Renal cortical epithelial cell (primary cell): ENCODE measurements around the gene MICB. TPM values are rescaled to one million over a fixed set of nuclear protein-coding genes. Genes with fewer than 3 reads are reported as not detected.
A peak's percentile ranks its signal among the peaks of the same experiment; 100 is the strongest.
"Not testable (repeated sequence)": the region's sequence is repeated elsewhere in the genome, so short reads cannot be mapped to it uniquely, and the experiment has no call there.

Experiments used
- DNase-seq: peaks from one replicate; pipeline ENCODE4 v3.0.0-alpha.2; 2011; ENCODE audit warnings: low read depth
- total RNA-seq: library from RNA; depleted of rRNA; stranded (reverse); fragments of >200 nt; gene quantifications from 2 replicates; pipeline ENCODE4 v1.2.3, GENCODE V29; 2014

Gene MICB
- total RNA-seq, 1 donor from 2014 or later, result 5.3 TPM

DNA sequence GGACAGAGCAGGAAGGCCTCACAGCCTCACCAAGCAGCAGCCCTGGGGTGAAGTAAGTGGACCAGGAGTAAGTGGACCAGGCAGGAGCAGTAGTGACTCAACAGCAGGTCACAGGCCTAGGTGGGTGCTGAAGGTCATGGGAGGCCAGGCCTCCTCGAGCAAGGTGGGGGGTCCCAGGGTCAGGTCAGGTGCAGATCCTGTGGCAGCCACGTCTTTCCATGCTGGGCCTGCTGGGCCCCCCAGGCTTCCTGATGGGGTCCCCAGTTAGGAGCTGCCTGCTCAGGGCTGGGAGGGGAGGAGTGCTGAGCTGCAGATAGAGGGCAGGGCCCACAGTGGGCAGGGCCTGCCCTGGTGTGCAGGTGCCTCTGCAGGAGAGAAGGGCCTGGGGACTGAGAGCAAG lies 11.1 kb downstream of the MICB start:
- not testable (repeated sequence) for DNase-seq

DNA sequence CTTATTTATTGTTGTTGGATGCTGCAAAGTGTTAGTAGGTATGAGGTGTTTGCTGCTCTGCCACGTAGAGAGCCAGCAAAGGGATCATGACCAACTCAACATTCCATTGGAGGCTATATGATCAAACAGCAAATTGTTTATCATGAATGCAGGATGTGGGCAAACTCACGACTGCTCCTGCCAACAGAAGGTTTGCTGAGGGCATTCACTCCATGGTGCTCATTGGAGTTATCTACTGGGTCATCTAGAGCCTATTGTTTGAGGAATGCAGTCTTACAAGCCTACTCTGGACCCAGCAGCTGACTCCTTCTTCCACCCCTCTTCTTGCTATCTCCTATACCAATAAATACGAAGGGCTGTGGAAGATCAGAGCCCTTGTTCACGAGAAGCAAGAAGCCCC lies 12.1 kb downstream of the MICB start:
- DNase-seq, result no peak

DNA sequence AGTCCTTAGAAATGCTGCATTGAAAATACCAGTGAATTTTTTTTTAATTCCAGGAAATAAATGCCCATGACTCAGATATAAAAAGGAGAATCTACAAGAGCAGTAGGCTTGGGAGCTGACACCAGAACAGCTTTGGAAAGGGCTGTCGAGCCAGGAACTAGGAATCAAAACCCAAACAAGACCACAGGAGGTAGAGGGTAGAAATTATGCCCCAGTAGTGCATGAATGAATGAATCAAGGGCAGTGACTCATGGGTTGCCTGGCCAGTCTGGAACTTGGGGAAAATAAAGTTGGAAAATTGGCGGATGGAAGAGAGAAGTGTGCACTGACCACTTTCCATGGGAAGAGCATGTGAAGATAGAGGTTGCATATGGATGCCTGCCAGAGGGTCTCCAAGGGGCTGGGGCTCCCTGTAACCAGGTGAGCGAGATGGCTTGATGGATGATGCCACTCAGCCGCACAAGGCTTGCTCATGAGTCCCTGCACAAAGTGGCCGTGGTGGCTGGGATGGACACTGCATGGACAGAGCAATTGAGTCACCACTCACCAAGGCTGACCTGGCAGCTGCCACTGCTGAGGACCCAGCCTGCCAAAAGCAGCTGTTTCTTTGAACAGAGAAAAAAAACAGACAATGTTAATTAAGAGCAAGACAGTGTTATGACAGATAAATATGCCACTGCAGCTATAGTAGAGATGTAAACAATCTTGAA lies 15.7 kb downstream of the MICB start:
- DNase-seq, result no peak

DNA sequence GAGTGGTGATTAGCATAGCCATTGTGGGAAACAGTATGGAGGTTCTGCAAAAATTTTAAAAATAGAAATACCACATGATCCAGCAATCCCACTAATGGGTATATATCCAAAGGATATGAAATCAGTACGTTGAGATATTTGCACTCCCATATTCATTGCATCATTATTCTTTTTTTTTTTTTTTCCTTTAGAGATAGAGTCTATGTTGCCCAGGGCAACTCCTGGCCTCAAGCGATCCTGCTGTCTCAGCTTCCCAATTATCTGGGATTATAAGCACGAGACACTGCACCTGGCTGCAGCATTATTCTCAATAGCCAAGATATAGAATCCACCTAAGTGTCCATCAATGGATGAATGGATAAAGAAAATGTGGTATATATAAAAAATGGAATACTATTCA lies 23.9 kb downstream of the MICB start:
- no peak for DNase-seq

DNA sequence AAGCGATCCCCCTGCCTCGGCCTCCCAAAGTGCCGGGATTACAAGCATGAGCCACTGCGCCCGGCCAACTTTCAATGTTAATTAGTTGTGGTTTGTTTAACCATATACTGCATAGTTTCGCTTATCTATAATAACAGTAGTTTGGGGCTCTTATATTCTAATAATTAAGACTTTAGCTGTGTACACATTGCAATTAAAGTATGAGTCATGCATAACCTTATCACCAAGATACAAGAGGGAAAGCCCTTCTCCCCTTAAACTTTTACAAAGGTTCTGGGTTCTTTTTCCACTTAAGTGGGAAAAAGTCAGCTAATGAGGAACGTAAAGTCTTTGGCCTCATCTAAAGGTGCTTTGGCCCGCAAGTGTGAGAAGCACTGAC lies 27.6 kb downstream of the MICB start:
- DNase-seq, result no peak

DNA sequence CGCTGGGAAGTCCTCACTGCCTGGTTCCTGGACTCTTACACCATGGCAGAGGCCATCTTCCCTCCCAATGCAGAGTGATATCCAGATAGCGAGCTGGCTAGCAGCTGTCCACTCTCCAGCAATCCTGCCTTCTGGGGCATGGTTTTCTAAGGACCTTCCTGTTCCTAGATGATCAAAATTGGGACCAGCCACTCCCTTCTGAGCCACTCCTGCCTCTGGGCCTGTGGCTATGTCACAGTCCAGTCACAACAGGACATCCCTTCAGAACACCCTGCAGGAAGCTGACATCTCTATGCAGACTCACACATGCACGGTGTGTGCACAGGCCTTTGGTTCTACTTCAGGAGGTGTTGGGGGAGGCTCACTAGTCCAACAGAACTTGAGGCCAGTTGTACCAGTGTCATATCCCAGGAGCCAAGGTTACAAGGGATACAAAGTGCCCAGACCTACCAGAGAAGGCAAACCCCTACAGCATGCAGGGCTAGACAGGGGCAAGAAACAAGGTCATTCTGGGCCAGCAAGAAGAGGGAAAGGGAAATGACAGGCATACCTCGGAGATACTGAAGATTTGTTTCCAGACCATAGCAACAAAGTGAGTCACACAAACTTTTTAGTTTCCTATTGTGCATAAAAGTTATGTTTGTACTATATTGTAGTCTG lies 28.1 kb downstream of the MICB start:
- peak; percentile 33 for DNase-seq

DNA sequence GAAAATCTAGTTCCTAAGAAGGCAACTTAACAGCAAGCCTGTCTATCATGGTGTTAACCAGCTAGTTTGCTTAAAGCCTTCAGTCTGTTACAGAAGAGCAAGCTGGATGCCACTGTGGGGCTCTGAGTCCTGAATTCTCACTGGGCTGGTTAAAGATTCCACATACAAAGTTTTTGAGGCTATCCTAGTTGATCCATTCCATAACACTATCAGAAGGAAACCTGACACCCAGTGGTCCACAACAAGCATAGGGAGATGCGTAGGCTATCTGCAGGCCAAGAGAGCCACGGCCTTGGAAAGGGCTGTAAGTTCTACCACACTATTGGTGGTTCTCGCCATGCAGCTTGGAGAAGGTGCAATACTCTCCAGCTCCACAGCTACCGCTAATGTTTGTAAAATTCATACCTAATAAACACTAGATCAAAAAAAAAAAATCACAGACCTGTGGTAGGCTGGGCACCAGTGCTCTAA lies 30.4 kb downstream of the MICB start:
- no peak for DNase-seq

DNA sequence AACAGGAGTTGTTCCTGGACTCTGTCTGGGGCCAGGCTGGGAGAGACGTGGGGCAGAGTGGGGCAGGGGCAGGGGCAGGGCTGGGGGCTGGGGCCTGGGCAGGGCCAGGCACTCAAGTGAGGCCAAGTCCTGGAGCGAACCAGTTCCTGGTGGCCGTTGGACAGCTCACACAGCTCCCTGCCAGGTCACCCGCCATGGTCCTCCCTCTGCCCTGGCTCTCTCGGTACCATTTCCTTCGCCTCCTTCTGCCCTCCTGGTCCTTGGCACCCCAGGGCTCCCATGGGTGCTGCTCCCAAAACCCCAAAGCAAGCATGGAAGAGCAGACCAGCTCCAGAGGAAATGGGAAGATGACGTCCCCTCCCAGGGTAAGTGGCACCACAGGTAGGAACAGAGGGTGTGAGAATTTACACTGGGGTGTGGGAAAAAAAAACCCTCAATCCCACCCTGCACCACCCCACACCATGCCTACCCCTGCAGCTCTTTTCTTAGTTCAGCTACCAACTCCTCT lies 30.9 kb downstream of the MICB start, which contains the start of gene MCCD1:
Gene MCCD1, plus strand, starts transcription at position 142 of the 508 bp plus-strand sequence. Its CDS starts 53 bp downstream, at position 195.
- no peak for DNase-seq

DNA sequence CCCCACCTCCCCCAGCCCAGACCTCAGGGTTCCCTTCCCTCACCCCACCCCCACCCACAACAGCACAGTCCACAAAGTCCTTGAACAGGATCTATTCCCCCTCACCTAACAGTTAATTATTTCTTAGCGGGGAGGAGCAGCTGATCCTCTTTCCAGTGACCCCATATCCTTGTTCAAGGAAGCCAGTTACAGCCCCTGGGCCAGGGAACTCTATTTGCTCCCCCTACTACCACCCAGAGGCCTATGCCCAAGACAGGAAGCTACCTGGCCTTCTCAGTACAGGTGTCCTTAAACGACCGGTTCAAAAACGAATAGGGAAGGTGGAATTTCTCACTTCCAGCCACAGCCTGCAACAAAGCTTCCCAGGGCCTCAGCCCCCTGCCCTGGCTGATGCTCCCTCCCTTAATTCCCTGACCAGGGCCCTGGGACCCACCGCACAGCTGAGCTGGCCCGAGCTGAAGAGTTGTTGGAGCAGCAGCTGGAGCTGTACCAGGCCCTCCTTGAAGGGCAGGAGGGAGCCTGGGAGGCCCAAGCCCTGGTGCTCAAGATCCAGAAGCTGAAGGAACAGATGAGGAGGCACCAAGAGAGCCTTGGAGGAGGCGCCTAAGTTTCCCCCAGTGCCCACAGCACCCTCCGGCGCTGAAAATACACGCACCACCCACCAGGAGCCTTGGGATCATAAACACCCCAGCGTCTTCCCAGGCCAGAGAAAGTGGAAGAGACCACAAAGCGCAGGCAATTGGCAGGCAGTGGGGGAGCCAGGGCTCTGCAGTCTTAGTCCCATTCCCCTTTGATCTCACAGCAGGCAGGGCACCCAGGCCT lies 31.6 kb downstream of the MICB start:
- DNase-seq, result peak; percentile 25

DNA sequence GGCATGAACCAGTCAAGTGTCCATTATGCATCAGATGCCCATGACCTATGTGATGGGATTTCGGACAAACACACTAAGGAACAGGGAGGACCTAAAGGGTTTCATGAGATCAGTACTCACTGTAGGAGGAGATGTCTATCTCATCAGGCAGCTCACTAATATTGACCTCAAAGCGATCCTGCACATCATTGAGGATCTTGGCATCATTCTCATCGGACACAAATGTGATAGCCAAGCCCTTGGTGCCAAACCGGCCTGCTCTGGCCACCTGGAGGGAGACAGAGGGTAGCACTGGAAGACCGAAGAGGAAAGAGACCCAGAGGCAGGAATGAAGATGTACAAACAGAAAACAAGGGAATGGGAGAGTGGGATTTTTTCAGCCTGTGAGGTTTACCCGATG lies 32.7 kb downstream of the MICB start:
- no peak for DNase-seq

DNA sequence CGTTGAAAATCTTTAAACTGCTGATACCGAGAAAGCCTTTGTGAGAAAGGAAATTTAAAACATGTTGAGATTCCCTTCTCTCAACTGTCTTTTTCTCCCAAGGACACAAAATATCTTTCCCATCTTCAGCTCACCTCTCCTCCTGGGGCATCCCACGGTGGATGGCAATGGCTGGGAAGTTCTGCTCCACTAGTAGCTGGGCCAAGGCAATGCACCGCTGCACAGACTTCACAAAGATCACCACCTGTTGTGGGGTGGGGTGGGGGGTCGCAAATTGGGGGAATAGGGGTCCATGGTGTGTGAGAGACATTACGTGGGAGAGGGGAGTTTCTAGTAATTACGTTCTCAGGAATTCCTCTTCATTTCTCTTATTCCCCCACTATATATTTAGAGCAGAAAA lies 33.2 kb downstream of the MICB start:
- no peak for DNase-seq

DNA sequence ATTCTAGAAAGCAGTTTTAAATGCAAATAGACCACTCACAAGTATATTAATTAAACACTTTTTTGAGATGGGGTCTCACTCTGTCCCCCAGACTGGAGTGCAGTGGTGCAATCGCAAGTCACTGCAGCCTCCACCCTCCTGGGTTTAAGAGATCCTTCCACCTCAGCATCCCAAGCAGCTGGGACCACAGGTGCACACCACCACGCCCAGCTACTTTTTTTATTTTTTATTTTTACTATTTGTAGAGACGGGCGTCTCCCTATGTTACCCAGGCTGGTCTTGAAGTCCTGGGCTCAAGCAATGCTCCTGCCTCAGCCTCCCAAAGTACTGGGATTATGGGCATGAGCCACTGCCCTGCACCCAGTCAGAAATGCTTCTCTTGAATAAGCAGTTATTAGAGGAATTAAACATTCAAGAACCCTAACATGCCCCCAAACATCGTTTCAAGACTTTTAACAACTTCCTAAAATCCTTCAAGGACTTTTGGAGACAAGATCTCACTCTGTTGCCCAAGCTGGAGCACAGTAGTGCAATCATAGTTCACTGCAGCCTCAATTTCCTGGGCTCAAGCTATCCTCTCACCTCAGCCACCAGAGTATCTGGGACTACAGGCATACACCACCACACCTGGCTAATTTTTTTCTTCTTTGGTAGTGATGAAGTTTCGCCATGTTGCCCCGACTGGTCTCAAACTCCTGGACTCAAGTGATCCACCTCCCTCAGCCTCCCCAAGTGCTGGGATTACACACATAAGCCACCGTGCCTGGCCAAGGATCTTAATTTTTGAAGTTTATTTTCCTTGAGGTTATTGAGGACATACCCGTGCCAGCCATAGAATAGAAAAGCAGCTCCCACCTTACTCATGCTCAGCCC lies 34.1 kb downstream of the MICB start:
- DNase-seq, result no peak

DNA sequence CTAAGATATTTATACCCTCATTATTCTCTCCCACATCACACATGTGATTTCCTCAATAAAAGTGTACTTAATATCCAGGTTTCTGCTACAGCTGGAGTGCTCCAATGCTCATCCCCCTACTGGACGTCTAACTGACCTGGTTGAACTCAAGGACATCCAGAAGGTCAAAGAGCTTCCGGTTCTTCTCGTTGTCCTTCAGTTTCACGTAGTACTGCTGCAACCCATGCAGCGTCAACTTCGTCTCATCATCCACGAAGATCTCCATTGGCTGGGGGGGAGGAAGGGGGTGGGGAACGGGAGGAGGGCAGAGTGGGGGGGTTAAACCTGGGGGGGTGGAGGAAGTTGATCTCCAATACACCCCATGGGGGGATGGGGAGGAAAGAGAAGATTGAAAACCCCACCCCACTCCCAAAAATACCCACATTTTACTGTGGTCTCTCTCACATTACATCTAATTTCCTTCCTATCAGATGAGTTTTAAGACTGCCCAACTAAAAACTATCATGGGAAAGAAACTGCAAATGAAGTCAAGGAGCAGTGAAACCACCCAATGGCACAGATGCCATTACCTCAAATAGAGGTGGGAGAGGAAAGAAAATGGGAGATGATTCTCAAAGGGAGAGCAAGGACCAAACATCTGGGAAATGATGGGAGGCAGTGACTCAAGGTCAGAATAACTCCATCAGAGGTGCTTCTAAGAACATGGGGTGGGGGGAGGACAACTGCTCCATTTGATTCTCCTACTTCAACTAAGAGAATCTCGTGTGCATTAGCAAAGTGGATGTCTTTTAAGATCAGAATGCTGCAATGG lies 34.9 kb downstream of the MICB start:
- no peak for DNase-seq

DNA sequence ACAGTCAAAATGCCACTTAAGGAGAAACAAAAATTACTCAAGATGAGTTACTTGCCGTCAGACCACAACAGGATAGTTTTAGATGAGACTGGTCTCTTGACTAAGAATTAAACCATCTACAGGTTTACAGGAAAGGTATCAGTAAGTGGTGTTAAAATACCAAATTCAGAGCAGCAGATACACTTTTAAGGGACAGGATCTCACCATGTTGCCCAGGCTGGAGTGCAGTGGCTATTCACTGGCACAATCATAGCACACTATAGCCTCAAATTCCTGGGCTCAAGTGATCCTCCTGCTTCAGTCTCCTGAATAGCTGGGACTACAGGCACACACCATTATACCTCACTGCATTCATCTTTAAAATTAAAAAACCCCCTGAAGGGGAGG lies 35.5 kb downstream of the MICB start:
- DNase-seq, result no peak

DNA sequence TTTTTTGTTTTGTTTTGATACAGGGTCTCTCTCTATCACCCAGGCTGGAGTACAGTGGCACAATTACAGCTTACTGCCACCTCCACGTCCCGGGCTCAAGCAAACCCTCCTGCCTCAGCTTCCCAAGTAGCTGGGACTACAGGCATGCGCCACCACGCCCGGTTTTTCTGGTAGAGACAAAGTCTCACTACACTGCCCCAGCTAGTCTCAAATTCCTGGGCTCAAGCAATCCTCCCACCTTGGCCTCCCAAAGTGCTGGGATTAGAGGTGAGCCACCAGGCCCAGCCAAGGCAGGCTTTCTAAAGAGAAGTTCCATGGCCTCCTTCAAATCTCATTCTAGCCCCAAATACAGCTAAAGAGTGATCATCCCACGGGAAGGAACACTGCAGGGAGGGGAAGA lies 36.1 kb downstream of the MICB start:
- no peak for DNase-seq

DNA sequence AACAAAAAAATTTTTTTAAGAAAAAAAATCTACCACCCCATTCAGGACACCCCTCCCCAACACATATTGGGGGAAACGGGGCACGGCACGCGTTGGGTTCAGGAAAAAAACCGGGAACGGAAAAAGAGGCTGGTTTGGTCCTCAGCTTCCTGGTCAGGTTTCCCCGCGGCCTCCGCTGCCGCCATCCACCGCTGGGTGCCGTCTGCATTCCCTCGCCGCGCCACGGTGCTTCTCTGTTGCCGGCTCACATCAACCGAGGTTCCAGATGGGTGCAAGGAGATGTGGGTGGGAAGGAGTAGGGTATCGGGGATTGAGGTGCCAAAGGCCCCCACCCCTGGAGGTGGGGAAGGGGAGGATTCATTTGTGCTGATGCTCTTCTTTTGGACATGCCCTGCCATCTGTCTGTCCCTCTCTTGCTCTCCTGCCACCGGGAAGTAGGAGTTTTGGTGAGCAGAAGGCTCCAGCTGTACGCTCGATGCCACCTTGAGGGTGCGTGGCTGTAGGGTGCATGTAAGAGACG lies 36.6 kb downstream of the MICB start:
- DNase-seq, result no peak

DNA sequence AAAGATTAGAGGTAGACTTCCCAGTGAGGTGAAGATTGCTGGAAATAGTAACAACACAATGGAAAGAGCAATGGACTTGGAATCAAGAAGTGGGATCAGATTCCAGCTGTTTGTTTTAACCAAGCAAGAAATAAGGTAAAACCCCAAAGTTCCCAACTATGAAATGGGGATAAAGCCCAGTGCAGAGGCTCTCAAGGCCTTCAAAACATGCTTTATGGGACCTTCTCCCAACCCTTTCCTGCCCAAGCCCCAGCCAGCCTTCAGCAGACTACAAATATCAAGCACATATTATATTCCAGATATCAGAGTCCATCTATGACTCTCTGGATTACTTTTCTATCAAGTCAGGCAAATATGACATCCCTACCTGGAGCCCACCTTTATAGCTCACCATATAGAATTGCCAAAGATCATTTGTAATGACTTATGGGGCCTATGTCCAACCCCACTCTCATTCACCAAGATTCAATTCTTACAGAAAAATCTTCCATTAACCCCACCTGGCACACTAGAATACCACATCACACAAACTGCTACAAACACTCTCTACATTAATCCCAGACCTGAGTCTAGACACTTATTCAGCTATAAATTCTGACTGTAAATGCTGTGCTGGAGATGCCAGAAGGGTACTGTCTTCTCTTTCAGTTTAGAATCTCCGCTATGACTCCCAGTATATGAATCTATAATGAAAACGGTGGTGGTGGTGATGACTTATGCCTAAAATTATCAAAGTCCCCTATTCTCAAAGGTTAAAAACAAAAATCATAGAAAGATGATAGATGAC lies 37.8 kb downstream of the MICB start:
- no peak for DNase-seq

DNA sequence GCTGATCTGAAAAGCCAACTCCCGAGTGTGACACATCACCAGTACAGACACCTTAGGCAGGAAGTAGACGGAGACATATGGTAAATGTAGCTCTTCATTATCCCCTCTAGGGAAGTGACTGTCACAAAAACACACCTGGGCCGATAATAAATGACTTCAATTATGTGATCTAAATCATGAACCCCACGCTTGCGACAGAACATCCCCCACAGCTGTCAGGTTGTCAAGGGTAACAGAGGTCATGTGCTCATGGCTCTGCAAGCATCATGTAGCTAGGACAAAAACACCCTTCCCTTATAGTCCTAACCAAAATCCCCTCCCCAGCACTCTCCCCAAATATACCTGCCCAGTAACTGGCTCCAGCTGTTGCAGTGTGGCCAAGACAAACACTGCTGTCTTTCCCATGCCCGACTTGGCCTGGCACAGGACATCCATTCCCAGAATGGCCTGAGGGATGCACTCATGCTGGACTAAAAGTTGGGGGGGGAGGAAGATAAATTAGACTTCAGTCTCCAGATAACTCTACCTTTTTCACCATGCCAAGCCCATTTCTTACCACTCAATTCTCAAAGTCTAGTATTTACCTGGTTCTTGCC lies 41.0 kb downstream of the MICB start:
- DNase-seq, result no peak

DNA sequence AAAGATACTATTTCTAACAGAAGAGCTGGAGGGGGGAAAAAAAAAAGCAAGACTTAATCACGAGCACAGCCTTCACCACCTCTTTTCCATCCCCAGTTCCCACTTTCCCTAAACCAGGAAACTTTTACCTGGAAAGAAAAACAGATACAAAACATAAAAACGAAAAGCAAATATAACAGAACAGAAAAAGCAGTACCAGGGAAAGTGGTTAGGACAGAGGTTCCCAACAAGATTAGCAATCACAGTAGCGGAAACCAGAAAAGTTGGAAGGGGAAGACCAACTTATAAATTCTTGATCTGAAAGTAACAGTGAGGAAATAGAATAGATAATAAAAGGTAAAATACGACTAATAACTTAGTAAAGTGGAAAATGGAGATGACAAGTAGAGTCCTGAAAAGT lies 42.7 kb downstream of the MICB start:
- no peak for DNase-seq
